AG09319 (cell line): Measurements from ENCODE around the gene COL11A2.

Experiments used
- DNase-seq: peaks from one replicate; pipeline ENCODE4 v3.0.0-alpha.2; 2010; ENCODE audit warnings: low read depth; ENCODE audit errors: extremely low read depth
- TF ChIP-seq, protein P1 (sequence below): IDR thresholded peaks from 2 replicates; pipeline ENCODE4 v1.5.1; 2011; ENCODE audit warnings: low read depth, mild to moderate bottlenecking, inconsistent platforms, low read length, moderate library complexity

The COL11A2 gene

DNA sequence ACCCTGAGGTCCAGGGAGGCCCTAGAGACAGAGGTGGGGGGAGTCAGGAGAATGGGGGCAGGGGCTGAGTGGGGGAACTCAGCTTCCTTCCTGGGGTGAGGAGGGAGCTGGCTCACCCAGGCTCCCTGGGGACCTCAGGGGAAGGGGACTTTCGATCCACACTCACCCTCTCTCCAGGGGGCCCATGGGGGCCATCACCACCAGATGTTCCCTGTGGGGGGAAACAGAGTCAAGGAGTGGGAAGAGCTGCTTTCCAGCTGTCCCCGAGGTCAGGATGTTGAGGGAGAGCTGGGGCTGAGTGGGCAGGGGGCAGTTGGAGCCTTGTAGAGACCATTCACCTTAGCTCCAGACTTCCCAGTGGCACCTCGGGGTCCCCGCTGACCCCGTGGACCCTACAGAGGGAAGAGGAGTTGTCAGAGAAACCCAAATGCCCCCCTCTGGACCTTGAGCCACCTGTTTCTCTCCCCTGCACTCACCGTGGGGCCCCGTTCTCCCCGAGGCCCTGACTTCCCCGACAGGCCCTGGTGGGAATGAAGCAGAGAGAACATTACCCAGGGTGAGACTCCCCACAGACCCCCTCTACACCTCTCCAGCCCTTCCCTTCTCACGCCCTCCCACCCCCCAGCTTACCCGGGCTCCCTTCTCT lies 18.6 kb downstream of the COL11A2 start:
- TF ChIP-seq, protein P1, sequence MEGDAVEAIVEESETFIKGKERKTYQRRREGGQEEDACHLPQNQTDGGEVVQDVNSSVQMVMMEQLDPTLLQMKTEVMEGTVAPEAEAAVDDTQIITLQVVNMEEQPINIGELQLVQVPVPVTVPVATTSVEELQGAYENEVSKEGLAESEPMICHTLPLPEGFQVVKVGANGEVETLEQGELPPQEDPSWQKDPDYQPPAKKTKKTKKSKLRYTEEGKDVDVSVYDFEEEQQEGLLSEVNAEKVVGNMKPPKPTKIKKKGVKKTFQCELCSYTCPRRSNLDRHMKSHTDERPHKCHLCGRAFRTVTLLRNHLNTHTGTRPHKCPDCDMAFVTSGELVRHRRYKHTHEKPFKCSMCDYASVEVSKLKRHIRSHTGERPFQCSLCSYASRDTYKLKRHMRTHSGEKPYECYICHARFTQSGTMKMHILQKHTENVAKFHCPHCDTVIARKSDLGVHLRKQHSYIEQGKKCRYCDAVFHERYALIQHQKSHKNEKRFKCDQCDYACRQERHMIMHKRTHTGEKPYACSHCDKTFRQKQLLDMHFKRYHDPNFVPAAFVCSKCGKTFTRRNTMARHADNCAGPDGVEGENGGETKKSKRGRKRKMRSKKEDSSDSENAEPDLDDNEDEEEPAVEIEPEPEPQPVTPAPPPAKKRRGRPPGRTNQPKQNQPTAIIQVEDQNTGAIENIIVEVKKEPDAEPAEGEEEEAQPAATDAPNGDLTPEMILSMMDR: no peak
- no peak for DNase-seq

DNA sequence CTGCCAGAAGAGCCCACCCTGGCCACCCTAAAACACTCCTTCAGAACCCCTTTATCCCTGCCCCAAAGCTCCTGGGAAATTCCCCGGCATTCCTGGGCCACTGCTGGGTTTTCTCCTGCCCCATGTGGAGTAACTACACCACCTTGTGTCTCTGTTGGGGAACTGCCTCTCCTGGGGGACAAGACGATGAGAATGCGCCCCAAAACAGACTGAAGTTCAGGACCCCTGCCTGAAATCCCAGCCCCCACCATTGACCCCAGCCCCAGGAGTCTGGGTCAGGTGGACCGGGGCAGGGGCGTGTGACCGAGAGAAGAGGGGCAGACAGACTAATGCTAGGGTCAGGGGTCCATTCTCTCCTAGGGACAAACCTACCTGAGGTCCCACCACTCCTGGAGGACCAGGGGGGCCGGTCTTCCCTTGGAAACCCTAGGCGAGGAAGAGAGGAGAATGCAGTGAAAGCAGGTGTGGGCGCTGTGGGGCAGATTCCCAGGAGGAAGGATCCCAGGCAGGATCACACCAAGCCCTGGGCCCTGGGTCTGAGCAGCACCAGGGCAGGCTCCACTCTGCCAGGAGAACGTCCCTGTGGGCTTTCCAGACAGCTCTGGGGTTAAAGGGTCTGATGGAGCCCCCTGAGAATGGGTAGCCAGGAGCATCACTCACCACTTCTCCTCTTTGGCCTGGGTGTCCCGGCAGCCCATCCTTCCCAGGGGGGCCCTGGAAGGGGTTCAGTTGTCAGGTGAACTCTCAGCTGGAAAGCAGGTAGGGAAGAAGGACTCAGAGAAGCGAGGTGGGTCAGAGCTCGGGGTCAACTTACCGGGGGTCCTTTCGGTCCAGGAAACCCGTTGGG lies 19.4 kb downstream of the COL11A2 start:
- DNase-seq: no peak
- TF ChIP-seq, protein P1: peak; percentile 61

DNA sequence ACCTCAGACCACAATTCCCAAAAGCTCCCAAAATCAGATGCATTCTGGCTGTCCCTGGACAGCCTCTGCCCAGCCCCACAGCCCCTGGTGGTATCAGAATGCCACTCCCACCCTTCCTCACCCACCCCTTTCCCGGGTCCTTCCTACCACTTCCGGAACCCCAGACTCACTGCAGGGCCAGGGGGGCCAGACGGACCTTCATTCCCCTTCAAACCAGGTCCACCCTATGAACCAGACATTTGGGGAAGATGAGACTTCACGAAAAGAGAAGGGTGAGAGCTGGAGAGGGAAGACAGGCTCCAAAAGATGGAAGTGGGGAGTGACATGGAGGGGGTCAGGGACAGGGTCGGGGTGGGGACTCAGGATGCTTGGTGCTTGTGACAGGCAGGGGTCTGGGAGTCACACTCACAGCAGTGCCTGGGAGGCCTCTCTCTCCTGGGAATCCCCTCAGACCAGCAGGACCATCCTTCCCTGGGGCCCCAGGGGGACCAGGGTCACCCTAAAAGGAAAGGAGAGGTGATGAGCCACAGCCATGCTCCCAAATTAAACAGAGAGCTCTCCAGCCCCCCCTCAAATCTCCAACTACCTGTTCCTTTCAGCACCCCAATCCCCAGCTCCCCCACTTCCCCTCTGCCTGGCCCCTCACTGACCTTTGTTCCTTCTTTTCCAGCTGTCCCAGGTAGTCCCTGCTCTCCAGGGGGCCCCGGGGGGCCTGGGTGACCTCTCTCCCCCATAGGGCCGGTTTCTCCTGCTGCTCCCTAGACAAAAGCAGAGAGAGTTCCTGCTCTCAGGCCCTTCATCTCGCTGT lies 20.2 kb downstream of the COL11A2 start:
- TF ChIP-seq, protein P1: no peak
- DNase-seq: no peak

DNA sequence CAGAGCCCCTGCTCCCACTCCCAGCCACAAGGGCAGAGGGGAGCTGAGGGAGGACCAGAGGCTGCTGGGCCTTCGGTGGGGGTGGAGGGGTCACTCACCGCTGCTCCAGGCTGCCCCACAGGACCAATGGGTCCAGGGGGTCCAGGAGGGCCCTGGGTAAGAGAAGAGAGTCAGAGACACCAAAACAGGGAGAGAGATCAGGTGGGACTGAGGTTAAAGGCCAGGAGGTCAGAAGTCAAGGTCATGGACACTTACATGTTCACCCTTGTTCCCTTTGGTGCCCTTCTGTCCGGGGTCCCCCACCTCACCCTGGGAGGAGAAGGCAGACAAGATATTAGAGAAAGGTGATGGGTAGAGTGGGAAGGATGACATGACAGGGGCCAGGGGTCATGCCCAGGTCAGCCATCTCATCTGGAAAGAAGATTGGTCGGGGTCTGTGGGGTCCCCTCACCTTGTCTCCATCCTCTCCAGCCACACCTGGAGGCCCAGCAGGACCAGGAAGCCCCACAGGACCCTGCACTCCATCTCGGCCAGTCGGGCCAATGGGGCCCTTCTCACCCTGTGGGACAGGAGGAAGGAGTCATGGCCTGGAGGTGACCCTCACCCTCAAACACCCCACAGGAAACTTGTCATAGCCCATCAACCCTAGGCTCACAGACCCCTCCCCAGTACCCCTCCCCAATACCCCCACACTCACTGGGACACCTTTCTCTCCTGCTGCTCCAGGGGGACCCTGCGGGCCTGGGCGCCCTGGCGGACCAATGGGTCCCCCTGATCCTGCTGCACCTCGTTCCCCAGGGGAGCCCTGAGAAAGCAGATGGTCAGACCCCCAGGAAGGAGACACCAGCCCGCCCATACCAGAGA lies 21.0 kb downstream of the COL11A2 start:
- TF ChIP-seq, protein P1: no peak

DNA sequence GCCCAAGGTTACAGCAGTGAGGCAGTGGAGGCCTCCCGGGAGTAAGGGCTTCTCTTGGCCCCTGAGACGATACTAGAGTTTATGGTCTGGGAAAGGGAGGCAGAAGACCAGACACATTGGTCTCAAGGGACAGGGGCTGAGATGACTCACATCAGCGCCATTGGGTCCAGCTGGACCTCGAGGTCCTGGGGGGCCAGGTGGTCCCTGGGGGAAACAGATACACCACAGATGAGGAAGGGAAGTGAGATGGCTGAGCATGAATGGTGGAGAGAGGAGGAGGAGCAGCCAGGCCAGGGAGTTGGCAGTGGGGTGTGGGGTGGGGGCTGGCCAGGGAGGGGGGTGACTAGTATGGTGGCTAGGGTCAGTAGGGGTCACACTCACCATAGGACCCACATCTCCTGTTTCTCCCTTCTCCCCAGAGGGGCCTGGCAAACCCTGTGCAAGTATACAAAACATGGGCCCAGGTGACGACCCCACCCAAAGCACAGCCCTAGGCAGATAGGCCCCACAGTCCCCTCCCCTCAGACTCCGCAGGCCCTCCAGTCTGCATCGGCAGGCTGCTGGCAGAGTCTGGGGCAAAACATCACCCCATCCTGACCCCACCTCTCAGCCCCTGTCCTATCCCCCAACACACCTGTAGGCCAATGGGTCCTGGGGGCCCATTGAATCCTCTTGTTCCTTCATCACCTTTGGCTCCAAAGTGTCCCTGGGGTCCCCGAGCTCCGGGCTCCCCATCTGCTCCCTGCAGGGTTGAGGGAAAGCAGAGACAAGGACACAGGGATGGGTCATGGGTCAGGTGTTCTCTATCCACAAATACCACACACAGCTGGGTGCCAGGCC lies 21.9 kb downstream of the COL11A2 start:
- TF ChIP-seq, protein P1: no peak
- DNase-seq: no peak

More for the DNA sequence above, 21.0 kb downstream of the COL11A2 start:
- no peak for DNase-seq
